H9 (cell line): ENCODE results near the gene OR2F2. TPM values are rescaled to one million over a fixed set of nuclear protein-coding genes. Genes with fewer than 3 reads are reported as not detected.

Experiments
- DNase-seq: peaks from one replicate; pipeline ENCODE4 v3.0.0-alpha.2; 2017
- H2AFZ ChIP-seq: one replicate; pipeline ENCODE4 v1.6.1; 2013; ENCODE audit warnings: mild to moderate bottlenecking, low read length, control low read depth, moderate library complexity
- H2AK5ac ChIP-seq: 2 replicates; pipeline ENCODE4 v1.6.1; 2013; ENCODE audit warnings: low read length, control low read depth, mixed read lengths; ENCODE audit not compliant: insufficient read length
- H2BK120ac ChIP-seq: one replicate; pipeline ENCODE4 v1.6.1; 2013; ENCODE audit warnings: low read depth, mild to moderate bottlenecking, low read length, control low read depth, inconsistent platforms; ENCODE audit not compliant: poor library complexity, severe bottlenecking
- H2BK12ac ChIP-seq: 2 replicates; pipeline ENCODE4 v1.6.1; 2013; ENCODE audit warnings: low read length, control low read depth, mixed read lengths, low read depth; ENCODE audit not compliant: insufficient read length
- H2BK15ac ChIP-seq: 2 replicates; pipeline ENCODE4 v1.6.1; 2013; ENCODE audit warnings: low read depth, low read length, control low read depth
- H2BK20ac ChIP-seq: one replicate; pipeline ENCODE4 v1.6.1; 2013; ENCODE audit warnings: low read depth, mild to moderate bottlenecking, low read length, control low read depth, inconsistent platforms; ENCODE audit not compliant: poor library complexity, severe bottlenecking
- H2BK5ac ChIP-seq: 2 replicates; pipeline ENCODE4 v1.6.1; 2013; ENCODE audit warnings: low read length, control low read depth, mixed read lengths; ENCODE audit not compliant: insufficient read length
- H3K14ac ChIP-seq: 2 replicates; pipeline ENCODE4 v1.6.1; 2013; ENCODE audit warnings: low read length, control low read depth; ENCODE audit not compliant: insufficient read depth
- H3K18ac ChIP-seq: 2 replicates; pipeline ENCODE4 v1.6.1; 2013; ENCODE audit warnings: low read depth, mild to moderate bottlenecking, mixed read lengths, low read length, control low read depth; ENCODE audit not compliant: insufficient read length
- H3K23ac ChIP-seq: 2 replicates; pipeline ENCODE4 v1.6.1; 2013; ENCODE audit warnings: low read length, control low read depth, mixed read lengths, low read depth; ENCODE audit not compliant: insufficient read length
- H3K23me2 ChIP-seq: 2 replicates; pipeline ENCODE4 v1.6.1; 2013; ENCODE audit warnings: low read depth, mild to moderate bottlenecking, mixed read lengths, low read length, control low read depth; ENCODE audit not compliant: insufficient read length, poor library complexity, severe bottlenecking
- H3K27ac ChIP-seq: 2 replicates; pipeline ENCODE4 v1.5.1; 2013; ENCODE audit warnings: low read length, control low read depth, mixed read lengths, low read depth; ENCODE audit not compliant: insufficient read length
- H3K27me3 ChIP-seq: 2 replicates; pipeline ENCODE4 v1.6.1; 2013; ENCODE audit warnings: low read length, control low read depth, inconsistent platforms; ENCODE audit not compliant: insufficient read depth
- H3K4ac ChIP-seq: 2 replicates; pipeline ENCODE4 v1.6.1; 2013; ENCODE audit warnings: low read depth, mild to moderate bottlenecking, control low read depth, inconsistent platforms, low read length, moderate library complexity
- H3K4me1 ChIP-seq: 2 replicates; pipeline ENCODE4 v1.6.1; 2013; ENCODE audit warnings: low read length, control low read depth, inconsistent platforms; ENCODE audit not compliant: insufficient read depth
- H3K4me2 ChIP-seq: 2 replicates; pipeline ENCODE4 v1.6.1; 2013; ENCODE audit warnings: low read length, control low read depth, mixed read lengths; ENCODE audit not compliant: insufficient read length, insufficient read depth
- H3K56ac ChIP-seq: 2 replicates; pipeline ENCODE4 v1.6.1; 2013; ENCODE audit warnings: low read depth, mild to moderate bottlenecking, mixed read lengths, low read length, control low read depth; ENCODE audit not compliant: insufficient read length
- H3K79me1 ChIP-seq: 2 replicates; pipeline ENCODE4 v1.6.1; 2013; ENCODE audit warnings: low read depth, mild to moderate bottlenecking, moderate library complexity, low read length, control low read depth, inconsistent platforms; ENCODE audit not compliant: insufficient read depth, poor library complexity, severe bottlenecking
- H3K79me2 ChIP-seq: 2 replicates; pipeline ENCODE4 v1.6.1; 2013; ENCODE audit warnings: low read length, control low read depth, inconsistent platforms; ENCODE audit not compliant: insufficient read depth
- H3K9ac ChIP-seq: 2 replicates; pipeline ENCODE4 v1.6.1; 2013; ENCODE audit warnings: low read length, control low read depth, mixed read lengths; ENCODE audit not compliant: insufficient read length; ENCODE audit errors: extremely low read depth
- H3K9me3 ChIP-seq: one replicate; pipeline ENCODE4 v1.6.1; 2013; ENCODE audit warnings: low read depth, low read length, inconsistent platforms; ENCODE audit not compliant: control insufficient read depth
- H3T11ph ChIP-seq: one replicate; pipeline ENCODE4 v1.6.1; 2013; ENCODE audit warnings: mild to moderate bottlenecking, low read length, control low read depth, inconsistent platforms
- H4K20me1 ChIP-seq: one replicate; pipeline ENCODE4 v1.6.1; 2013; ENCODE audit not compliant: control insufficient read depth, insufficient read length, insufficient read depth
- H4K5ac ChIP-seq: 2 replicates; pipeline ENCODE4 v1.6.1; 2013; ENCODE audit warnings: low read depth, mild to moderate bottlenecking, mixed read lengths, low read length, control low read depth; ENCODE audit not compliant: insufficient read length
- H4K8ac ChIP-seq: replicated peaks from 2 replicates; pipeline ENCODE4 v1.6.1; 2013; ENCODE audit warnings: low read length, control low read depth, mixed read lengths, low read depth; ENCODE audit not compliant: insufficient read length
- H4K91ac ChIP-seq: 2 replicates; pipeline ENCODE4 v1.6.1; 2013; ENCODE audit warnings: low read depth, mild to moderate bottlenecking, moderate library complexity, mixed read lengths, low read length, control low read depth; ENCODE audit not compliant: insufficient read length
- H3K27ac Mint-ChIP-seq, 3 experiments: 2 replicates in 2 of 3; 3 replicates in 1 of 3; pipeline ENCODE4 v1.8.0; 2020 to 2021; ENCODE audit warnings: mixed read lengths in 3 of 3, mild to moderate bottlenecking in 1 of 3, moderate library complexity in 1 of 3
- H3K27me3 Mint-ChIP-seq: 2 replicates; pipeline ENCODE4 v1.8.0; 2021; ENCODE audit warnings: low read depth, mild to moderate bottlenecking, moderate library complexity, mixed read lengths
- H3K36me3 Mint-ChIP-seq, 3 experiments: 2 replicates in 2 of 3; 3 replicates in 1 of 3; pipeline ENCODE4 v1.8.0; 2020 to 2021; ENCODE audit warnings: low read depth in 3 of 3, mixed read lengths in 3 of 3; ENCODE audit not compliant: insufficient read depth in 1 of 3
- H3K4me1 Mint-ChIP-seq, 2 experiments: 2 replicates each; pipeline ENCODE4 v1.8.0; 2020; ENCODE audit warnings: mixed read lengths in 2 of 2
- H3K4me3 Mint-ChIP-seq, 2 experiments: 2 replicates in 1 of 2; 3 replicates in 1 of 2; pipeline ENCODE4 v1.8.0; 2020 to 2021; ENCODE audit warnings: mild to moderate bottlenecking in 2 of 2, mixed read lengths in 2 of 2, moderate library complexity in 1 of 2
- H3K9me3 Mint-ChIP-seq, 2 experiments: 2 replicates in 1 of 2; 3 replicates in 1 of 2; pipeline ENCODE4 v1.8.0; 2020; ENCODE audit warnings: mild to moderate bottlenecking in 2 of 2, mixed read lengths in 2 of 2, moderate library complexity in 1 of 2
- WGBS: extraction: QIAGEN DNeasy Blood & Tissue Kit; methylation state at CpG from one replicate; pipeline ENCODE4 v1.1.7; 2013; ENCODE audit warnings: missing lambda C conversion rate, low lambda C conversion rate, mixed read lengths; ENCODE audit not compliant: insufficient read length; ENCODE audit errors: extremely low coverage; 5-methylcytosine and 5-hydroxymethylcytosine counted together
- total RNA-seq: library from RNA; stranded (reverse); gene quantifications from 2 replicates; pipeline ENCODE4 v1.2.1, GENCODE V29; 2021
- TF ChIP-seq, protein P1 (sequence below): fragments of 200-600 bp; sonication (generic); conservative IDR thresholded peaks from 3 replicates; pipeline ENCODE4 v1.8.0; 2021; ENCODE audit warnings: antibody characterized with exemption, mild to moderate bottlenecking

OR2F2 gene
- total RNA-seq, 1 experiment from 2014 or later, result not detected

DNA sequence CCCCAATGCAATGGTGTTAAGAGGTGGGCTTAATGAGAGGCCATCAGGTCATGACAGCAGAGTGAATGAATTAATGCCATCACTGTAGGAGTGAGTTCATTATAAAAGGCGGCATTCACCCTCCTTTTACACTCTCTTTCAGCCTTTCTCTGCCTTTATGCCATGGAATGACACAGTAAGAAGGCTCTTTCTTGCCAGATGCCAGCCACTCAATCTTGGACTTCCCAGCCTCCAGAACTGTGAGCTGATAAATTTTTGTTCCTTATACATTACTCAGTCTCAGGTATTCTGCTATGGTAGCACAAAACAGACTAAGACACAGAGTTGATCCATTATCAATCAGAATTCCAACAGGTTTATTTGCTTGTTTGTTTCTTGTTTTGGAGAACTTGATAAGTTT lies 36.2 kb upstream of the OR2F2 start:
- Histone ChIP-seq H3K4me1 (peaks cover 2% of the 10 kb centered on the region; the same call in 1 of the 2 replicates), H2AFZ (no peak overlapping the region), H3K27me3 (no peaks in the 10 kb centered on the region), H3K79me1 (no peaks in the 10 kb centered on the region), H4K91ac (no peak overlapping the region), H3K56ac (no peak overlapping the region), H3K27ac (no peak overlapping the region), H4K5ac (no peak overlapping the region), H2BK12ac (no peak overlapping the region), H3K23me2 (peaks cover 7% of the 10 kb centered on the region), H2AK5ac (no peak overlapping the region), H3K14ac (no peak overlapping the region), H2BK5ac (no peak overlapping the region), H2BK20ac (no peak overlapping the region), H3K9me3 (no peaks in the 10 kb centered on the region), H3K9ac (no peak overlapping the region), H3K23ac (no peak overlapping the region), H4K8ac (no peak overlapping the region), H3K4me2 (no peak overlapping the region), H4K20me1 (no peaks in the 10 kb centered on the region), H2BK120ac (no peak overlapping the region), H3K18ac (no peak overlapping the region), H3K79me2 (peaks cover 17% of the 10 kb centered on the region; the same call in 1 of the 2 replicates), H2BK15ac (no peak overlapping the region), H3T11ph (no peak overlapping the region), H3K4ac (no peak overlapping the region)
- Mint-ChIP-seq H3K27me3 (no peaks in the 10 kb centered on the region), H3K4me3 (no peak overlapping the region), H3K4me1 (peaks cover 37 to 39% of the 10 kb centered on the region in 2 experiments), H3K36me3 (peaks cover 0 to 4% (median 0%) of the 10 kb centered on the region in 3 experiments; a peak in 2 of 7 replicates), H3K27ac (no peak overlapping the region), H3K9me3 (no peaks in the 10 kb centered on the region; a peak in 1 of 5 replicates)
- TF ChIP-seq, protein P1, sequence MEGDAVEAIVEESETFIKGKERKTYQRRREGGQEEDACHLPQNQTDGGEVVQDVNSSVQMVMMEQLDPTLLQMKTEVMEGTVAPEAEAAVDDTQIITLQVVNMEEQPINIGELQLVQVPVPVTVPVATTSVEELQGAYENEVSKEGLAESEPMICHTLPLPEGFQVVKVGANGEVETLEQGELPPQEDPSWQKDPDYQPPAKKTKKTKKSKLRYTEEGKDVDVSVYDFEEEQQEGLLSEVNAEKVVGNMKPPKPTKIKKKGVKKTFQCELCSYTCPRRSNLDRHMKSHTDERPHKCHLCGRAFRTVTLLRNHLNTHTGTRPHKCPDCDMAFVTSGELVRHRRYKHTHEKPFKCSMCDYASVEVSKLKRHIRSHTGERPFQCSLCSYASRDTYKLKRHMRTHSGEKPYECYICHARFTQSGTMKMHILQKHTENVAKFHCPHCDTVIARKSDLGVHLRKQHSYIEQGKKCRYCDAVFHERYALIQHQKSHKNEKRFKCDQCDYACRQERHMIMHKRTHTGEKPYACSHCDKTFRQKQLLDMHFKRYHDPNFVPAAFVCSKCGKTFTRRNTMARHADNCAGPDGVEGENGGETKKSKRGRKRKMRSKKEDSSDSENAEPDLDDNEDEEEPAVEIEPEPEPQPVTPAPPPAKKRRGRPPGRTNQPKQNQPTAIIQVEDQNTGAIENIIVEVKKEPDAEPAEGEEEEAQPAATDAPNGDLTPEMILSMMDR, result no peak
- no peak for DNase-seq
- WGBS, result no CpG with 5 or more reads among the region's 1 CpG
